Peyer's patch (tissue), 4 donors: ENCODE data around the gene ACTBL2. TPM values are rescaled to one million over a fixed set of nuclear protein-coding genes. Genes with fewer than 3 reads are reported as not detected.
A peak's percentile ranks its signal among the peaks of the same experiment; 100 is the strongest.

Experiments
- DNase-seq, 3 donors: peaks; one replicate each; pipeline ENCODE4 v3.0.0-alpha.2; 2017 to 2019
- H3K27ac ChIP-seq, 4 donors: fragments of 200-600 bp; sonication (generic); one replicate each; pipeline ENCODE4 v1.5.1; 2016 to 2019
- H3K27me3 ChIP-seq, 2 donors: fragments of 200-600 bp; sonication (generic); one replicate each; pipeline ENCODE4 v1.5.1; 2019
- H3K36me3 ChIP-seq, 3 donors: fragments of 200-600 bp; sonication (generic); one replicate each; pipeline ENCODE4 v1.5.1; 2016 to 2019
- H3K4me1 ChIP-seq, 4 donors: fragments of 200-600 bp; sonication (generic); one replicate each; pipeline ENCODE4 v1.5.1; 2016 to 2019
- H3K4me3 ChIP-seq, 4 donors: fragments of 200-600 bp; sonication (generic); 1 replicate in 3 of 4; 2 replicates in 1 of 4; pipeline ENCODE4 v1.5.1; 2016 to 2019; ENCODE audit warnings: mild to moderate bottlenecking in 1 of 4
- H3K9me3 ChIP-seq, 4 donors: fragments of 200-600 bp; sonication (generic); one replicate each; pipeline ENCODE4 v1.5.1; 2016 to 2019; ENCODE audit warnings: mild to moderate bottlenecking in 1 of 4
- CTCF ChIP-seq, 6 experiments: fragments of 450-650 bp in 4 of 6; fragments of 200-600 bp in 2 of 6; sonication (generic) in 1 of 6; IDR thresholded peaks; one replicate each; pipeline ENCODE4 v1.5.1; 2017 to 2019; ENCODE audit warnings: antibody characterized with exemption in 6 of 6, mild to moderate bottlenecking in 3 of 6, moderate library complexity in 1 of 6
- POLR2A ChIP-seq, 2 donors: fragments of 450-650 bp; IDR thresholded peaks; one replicate each; pipeline ENCODE4 v1.5.1; 2017; ENCODE audit warnings: antibody characterized with exemption in 2 of 2, mild to moderate bottlenecking in 2 of 2, moderate library complexity in 2 of 2
- total RNA-seq, 4 donors: library from RNA; depleted of rRNA; stranded (reverse); fragments of >200 nt; gene quantifications; one replicate each; pipeline ENCODE4 v1.1.0, GENCODE V29; 2016

ACTBL2 gene
- total RNA-seq, 4 donors from 2014 or later = not detected

DNA sequence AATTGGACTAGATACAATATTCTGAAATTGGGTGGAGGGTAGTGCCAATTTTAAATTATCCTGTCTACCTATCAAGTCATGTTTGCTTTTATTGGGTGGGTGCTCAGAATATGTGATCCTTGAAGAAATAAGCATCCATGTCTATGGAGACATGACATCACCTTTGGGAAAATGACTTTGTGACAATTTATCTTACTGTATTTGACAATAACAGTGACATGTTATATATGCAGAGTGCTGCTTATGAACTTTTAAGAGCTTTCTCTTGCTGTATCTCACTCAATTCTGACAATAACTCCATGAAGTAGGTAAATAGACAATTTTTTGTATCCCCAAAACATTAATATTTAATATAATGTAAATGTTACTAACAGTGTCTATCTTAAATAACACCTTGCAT, 15.1 kb upstream of the ACTBL2 start:
- no peak overlapping the region for H3K27ac ChIP-seq
- H3K4me3 ChIP-seq = no peak overlapping the region
- peaks cover 0 to 11% (median 3%) of the 10 kb centered on the region in 4 donors for H3K4me1 ChIP-seq
- no peaks in the 10 kb centered on the region for H3K36me3 ChIP-seq
- H3K9me3 ChIP-seq = no peaks in the 10 kb centered on the region
- TF ChIP-seq CTCF (IDR thresholded peaks at IDR 0.05) (no peak), POLR2A (IDR thresholded peaks at IDR 0.05) (no peak)
- H3K27me3 ChIP-seq = no peaks in the 10 kb centered on the region
- no peak for DNase-seq

DNA sequence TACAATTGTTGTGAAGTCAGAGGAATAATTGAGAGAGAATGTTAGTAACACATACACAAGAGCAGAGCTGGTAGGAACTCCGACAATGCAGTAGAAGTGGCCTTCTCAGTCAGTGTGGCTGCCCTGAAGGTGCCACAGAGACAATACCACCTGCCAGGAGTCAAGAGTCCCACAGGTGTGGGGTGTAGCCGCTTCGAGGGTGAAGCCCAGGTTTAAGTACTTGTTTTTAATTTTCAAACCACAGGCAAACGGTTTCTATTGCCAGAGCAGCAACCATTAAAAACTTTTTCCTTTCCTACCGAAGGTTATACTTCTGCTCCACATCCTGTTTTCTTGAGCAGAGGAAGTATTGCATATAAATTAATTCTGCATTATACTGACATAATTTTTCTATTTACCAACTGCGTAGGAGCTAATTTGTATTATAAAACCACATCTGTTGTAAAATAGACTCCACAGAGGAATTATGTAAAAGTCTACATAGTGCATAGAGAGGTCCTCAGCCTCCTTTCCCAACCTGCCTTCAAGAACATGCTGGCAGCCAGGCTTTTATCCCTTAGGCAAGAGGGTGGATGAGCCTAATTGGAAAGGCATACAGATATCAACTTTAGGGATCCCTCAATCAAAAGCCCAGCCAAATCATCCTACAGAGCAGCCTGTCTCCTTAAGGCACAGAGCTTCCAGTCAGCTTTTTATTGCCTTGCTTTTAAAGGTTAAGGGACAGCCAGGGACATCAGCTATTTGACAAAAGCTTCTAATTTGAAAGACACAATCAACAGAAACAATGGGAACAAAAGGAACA, 12.9 kb upstream of the ACTBL2 start:
- no peak overlapping the region for H3K4me3 ChIP-seq
- no peaks in the 10 kb centered on the region for H3K36me3 ChIP-seq
- no peak for TF ChIP-seq POLR2A (IDR thresholded peaks at IDR 0.05)
- no peaks in the 10 kb centered on the region for H3K27me3 ChIP-seq
- peaks cover 0 to 11% (median 3%) of the 10 kb centered on the region in 4 donors for H3K4me1 ChIP-seq
- H3K27ac ChIP-seq = peak overlapping the region in 1 of 4 donors; percentile 26
- no peaks in the 10 kb centered on the region for H3K9me3 ChIP-seq
- DNase-seq = no peak

DNA sequence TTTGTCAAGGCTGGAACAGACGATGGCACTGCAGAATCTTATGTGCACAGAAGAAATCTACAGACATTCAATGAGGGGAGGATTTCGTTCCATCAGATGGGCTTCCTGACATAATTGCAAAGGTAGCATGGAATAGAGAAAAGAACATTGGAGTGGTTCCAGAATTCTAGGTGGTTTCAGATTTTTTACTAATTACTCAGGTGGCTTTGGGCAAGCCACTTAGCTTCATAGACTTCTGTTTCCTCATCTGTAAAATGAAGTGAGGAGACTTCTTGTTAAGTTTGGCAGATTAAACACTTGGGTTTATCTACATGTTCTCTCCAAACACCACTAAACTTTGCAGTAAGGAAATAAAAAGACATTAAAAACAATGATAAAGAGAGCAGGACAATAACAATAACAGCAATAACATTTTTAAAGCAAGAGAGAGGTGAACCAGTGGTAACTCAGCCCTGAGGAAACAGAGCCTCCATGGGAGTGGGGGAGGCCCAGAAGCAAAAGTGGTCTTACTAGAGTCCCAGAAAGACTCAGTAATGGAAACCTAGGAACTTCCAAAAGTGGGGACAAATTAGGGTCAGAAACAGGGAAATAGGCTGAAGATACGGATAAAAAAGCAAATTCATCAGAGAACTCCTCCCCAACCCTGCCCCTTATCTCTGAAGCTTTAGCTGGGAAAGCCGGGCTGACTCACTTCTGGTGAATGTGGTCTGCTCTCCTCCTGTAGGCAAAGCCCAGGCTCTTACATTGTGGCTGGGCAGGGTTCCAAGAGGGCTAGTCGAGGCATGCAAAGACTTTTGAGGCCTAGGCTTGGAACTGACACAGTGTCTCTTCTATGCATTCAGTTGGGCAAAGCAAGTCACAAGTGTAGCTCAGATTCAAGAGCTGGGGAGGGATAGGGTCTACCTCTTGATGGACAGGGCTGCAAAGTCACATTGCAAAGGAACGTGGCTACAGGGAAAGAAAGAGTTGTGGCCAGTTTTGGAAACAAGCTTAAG, 11.8 kb upstream of the ACTBL2 start:
- DNase-seq = peak in 1 of 3 donors; percentile 53
- Histone ChIP-seq H3K27ac (no peak overlapping the region), H3K36me3 (no peaks in the 10 kb centered on the region)

GRCh38 chr5:57493034-57493433, 10.4 kb upstream of the ACTBL2 start:
- no peak overlapping the region for H3K4me3 ChIP-seq
- no peaks in the 10 kb centered on the region for H3K27me3 ChIP-seq
- TF ChIP-seq CTCF (IDR thresholded peaks at IDR 0.05) = no peak
- TF ChIP-seq POLR2A (IDR thresholded peaks at IDR 0.05) = no peak
- peaks cover 0 to 11% (median 3%) of the 10 kb centered on the region in 4 donors for H3K4me1 ChIP-seq
- DNase-seq = no peak
- no peaks in the 10 kb centered on the region for H3K9me3 ChIP-seq
- H3K36me3 ChIP-seq = no peaks in the 10 kb centered on the region
- H3K27ac ChIP-seq = no peak overlapping the region

More for the DNA sequence above, 11.8 kb upstream of the ACTBL2 start:
- Histone ChIP-seq H3K4me1 (peaks cover 0 to 11% (median 3%) of the 10 kb centered on the region in 4 donors), H3K9me3 (no peaks in the 10 kb centered on the region), H3K4me3 (no peak overlapping the region), H3K27me3 (no peaks in the 10 kb centered on the region)
- TF ChIP-seq POLR2A (IDR thresholded peaks at IDR 0.05) (no peak), CTCF (IDR thresholded peaks at IDR 0.05) (no peak)

DNA sequence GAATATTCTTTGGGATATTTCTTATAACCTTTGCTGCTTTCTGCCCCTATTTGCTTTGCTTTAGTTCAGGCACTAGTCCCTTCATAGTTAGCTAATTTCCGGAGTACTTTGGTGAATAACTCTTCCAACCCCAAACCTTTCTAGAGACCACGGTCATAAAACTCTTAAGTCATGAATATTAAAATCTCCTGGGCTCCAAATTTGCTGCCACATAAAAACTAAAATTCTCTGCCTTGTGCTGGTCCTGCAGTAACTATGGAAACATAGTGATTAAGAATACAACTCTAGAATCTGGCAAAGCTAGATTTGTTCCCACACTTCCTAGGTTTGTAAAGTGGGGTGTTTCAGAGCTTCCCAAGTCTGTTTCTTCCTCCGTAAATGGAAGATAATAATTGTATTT, 10.0 kb upstream of the ACTBL2 start:
- no peaks in the 10 kb centered on the region for H3K27me3 ChIP-seq
- DNase-seq = no peak
- no peaks in the 10 kb centered on the region for H3K36me3 ChIP-seq
- peaks cover 0 to 11% (median 3%) of the 10 kb centered on the region in 4 donors for H3K4me1 ChIP-seq
- TF ChIP-seq POLR2A (IDR thresholded peaks at IDR 0.05) (no peak), CTCF (IDR thresholded peaks at IDR 0.05) (no peak)
- no peaks in the 10 kb centered on the region for H3K9me3 ChIP-seq
- H3K4me3 ChIP-seq = no peak overlapping the region
- H3K27ac ChIP-seq = no peak overlapping the region
